Measurements from ENCODE around the gene PTPRG.

DNA sequence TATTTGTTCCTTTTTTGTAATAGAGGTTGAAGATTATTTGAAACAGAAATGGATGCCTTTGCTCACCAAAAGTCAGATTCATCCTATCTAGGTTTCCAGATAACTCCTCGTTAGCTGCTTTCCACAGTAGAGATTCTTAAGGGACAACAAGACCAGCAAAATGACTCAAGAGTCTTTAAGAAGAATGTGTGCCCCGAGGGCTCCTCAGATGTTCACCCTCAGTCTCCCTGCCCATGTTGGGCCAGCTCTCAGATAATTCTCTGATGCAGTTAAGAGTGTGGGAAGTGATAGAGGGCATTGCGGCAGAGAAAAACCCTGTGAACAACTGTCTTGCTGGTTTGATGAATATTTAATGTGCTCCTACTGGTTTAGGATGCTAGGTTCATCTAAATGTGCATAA lies 251.1 kb downstream of the PTPRG start:
- TF ChIP-seq, protein P1, sequence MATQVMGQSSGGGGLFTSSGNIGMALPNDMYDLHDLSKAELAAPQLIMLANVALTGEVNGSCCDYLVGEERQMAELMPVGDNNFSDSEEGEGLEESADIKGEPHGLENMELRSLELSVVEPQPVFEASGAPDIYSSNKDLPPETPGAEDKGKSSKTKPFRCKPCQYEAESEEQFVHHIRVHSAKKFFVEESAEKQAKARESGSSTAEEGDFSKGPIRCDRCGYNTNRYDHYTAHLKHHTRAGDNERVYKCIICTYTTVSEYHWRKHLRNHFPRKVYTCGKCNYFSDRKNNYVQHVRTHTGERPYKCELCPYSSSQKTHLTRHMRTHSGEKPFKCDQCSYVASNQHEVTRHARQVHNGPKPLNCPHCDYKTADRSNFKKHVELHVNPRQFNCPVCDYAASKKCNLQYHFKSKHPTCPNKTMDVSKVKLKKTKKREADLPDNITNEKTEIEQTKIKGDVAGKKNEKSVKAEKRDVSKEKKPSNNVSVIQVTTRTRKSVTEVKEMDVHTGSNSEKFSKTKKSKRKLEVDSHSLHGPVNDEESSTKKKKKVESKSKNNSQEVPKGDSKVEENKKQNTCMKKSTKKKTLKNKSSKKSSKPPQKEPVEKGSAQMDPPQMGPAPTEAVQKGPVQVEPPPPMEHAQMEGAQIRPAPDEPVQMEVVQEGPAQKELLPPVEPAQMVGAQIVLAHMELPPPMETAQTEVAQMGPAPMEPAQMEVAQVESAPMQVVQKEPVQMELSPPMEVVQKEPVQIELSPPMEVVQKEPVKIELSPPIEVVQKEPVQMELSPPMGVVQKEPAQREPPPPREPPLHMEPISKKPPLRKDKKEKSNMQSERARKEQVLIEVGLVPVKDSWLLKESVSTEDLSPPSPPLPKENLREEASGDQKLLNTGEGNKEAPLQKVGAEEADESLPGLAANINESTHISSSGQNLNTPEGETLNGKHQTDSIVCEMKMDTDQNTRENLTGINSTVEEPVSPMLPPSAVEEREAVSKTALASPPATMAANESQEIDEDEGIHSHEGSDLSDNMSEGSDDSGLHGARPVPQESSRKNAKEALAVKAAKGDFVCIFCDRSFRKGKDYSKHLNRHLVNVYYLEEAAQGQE (IDR thresholded peaks at IDR 0.05; ENCODE audit: insufficient read depth in 1 of 2, low read depth in 2 of 2, low read length in 2 of 2): no peak
- TF ChIP-seq POLR2AphosphoS5 (IDR thresholded peaks at IDR 0.05; ENCODE audit: low read depth, low read length) (no peak), TAF1 (IDR thresholded peaks at IDR 0.05; ENCODE audit: borderline replicate concordance, insufficient read depth, low read length) (no peak), SIN3A (IDR thresholded peaks at IDR 0.05; ENCODE audit: borderline replicate concordance, insufficient read depth, low read length) (no peak), FOXP2 (optimal IDR thresholded peaks at IDR 0.05; ENCODE audit: borderline replicate concordance, extremely low read depth, extremely low read length, insufficient read depth) (no peak)

Data from PFSK-1 (cell line).